MM.1S (cell line): ENCODE data around the gene PHF12.

Experiments used
- EZH2 ChIP-seq: fragments of 300-600 bp; sonication (generic); optimal IDR thresholded peaks from 2 replicates; pipeline ENCODE3; 2017; ENCODE audit warnings: low read depth, mild to moderate bottlenecking, antibody characterized with exemption, low read length, mixed read lengths
- TF ChIP-seq, protein P1 (sequence below): fragments of 300-600 bp; sonication (generic); IDR thresholded peaks from 2 replicates; pipeline ENCODE4 v1.5.1; 2016; ENCODE audit warnings: antibody characterized with exemption, low read length, mixed read lengths

DNA sequence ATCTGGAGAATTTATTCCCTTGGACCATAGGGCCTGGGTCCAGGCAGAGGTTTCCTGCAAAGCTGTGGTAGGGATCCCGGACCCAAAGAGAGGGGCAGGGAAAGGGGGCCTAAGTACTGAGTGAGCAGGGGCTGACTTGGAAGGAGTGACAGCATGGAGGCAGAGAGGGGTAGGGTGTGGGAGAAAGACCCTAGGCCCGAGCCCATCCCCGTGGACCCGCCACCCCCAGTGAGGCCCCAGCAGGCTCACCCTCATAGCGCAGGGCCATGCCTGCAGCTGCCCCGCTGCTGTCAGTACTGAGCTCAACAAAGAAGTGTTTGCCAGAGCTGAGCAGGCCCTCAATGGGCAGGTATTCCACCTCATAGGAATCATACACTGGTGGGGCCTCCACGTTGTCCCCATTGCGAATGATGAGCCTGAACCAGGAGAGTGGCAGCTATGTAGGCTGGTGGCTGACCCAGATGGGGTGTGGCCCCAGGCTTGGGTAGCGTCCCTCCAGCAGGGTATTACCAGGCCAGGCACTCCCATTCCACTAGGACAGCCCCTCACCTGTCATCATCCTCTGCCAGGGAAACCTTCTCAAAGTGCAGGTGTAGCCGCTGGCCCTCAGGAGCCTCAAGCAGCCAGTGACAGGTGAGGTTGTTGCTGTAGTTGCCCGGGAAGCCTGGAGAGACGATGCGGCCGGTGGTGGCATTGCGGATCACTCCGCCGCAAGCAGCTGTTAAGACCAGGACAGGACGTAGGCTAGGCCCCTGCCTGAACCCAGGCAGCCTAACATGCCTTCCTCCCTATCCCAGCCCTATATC lies 9.1 kb upstream of the PHF12 start:
- TF ChIP-seq, protein P1, sequence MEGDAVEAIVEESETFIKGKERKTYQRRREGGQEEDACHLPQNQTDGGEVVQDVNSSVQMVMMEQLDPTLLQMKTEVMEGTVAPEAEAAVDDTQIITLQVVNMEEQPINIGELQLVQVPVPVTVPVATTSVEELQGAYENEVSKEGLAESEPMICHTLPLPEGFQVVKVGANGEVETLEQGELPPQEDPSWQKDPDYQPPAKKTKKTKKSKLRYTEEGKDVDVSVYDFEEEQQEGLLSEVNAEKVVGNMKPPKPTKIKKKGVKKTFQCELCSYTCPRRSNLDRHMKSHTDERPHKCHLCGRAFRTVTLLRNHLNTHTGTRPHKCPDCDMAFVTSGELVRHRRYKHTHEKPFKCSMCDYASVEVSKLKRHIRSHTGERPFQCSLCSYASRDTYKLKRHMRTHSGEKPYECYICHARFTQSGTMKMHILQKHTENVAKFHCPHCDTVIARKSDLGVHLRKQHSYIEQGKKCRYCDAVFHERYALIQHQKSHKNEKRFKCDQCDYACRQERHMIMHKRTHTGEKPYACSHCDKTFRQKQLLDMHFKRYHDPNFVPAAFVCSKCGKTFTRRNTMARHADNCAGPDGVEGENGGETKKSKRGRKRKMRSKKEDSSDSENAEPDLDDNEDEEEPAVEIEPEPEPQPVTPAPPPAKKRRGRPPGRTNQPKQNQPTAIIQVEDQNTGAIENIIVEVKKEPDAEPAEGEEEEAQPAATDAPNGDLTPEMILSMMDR = no peak
- no peak for TF ChIP-seq EZH2
